Aorta (tissue), 5 donors: Measurements from ENCODE around the gene ALAS1. TPM values are rescaled to one million over a fixed set of nuclear protein-coding genes. Genes with fewer than 3 reads are reported as not detected.
"Not testable (repeated sequence)": the region's sequence is repeated elsewhere in the genome, so short reads cannot be mapped to it uniquely, and the experiment has no call there.

Experiments
- ATAC-seq: fragments of 200-7000 bp; cut with Tn5 transposase; one replicate; pipeline ENCODE4 v1.9.1; 2022; ENCODE audit warnings: moderate library complexity; ENCODE audit not compliant: low FRiP score
- DNase-seq, 2 donors: peaks; one replicate each; pipeline ENCODE4 v3.0.0-alpha.2; 2020
- H3K27ac ChIP-seq, 2 donors: one replicate each; pipeline ENCODE4 v1.5.1; 2013; ENCODE audit warnings: low read length in 2 of 2, mild to moderate bottlenecking in 2 of 2, moderate library complexity in 2 of 2, control low read depth in 1 of 2, inconsistent platforms in 1 of 2, low read depth in 1 of 2
- H3K27me3 ChIP-seq, 2 donors: one replicate each; pipeline ENCODE4 v1.6.1; 2013; ENCODE audit warnings: control low read depth in 1 of 2, low read length in 1 of 2, mild to moderate bottlenecking in 1 of 2, moderate library complexity in 1 of 2; ENCODE audit not compliant: insufficient read depth in 2 of 2, control insufficient read depth in 1 of 2
- H3K36me3 ChIP-seq, 2 donors: one replicate each; pipeline ENCODE4 v1.6.1; 2013; ENCODE audit warnings: control low read depth in 1 of 2, low read length in 1 of 2, mild to moderate bottlenecking in 1 of 2; ENCODE audit not compliant: insufficient read depth in 2 of 2, control insufficient read depth in 1 of 2
- H3K4me1 ChIP-seq, 2 donors: one replicate each; pipeline ENCODE4 v1.6.1; 2013; ENCODE audit warnings: low read length in 2 of 2, control low read depth in 1 of 2, mild to moderate bottlenecking in 1 of 2, moderate library complexity in 1 of 2; ENCODE audit not compliant: insufficient read depth in 2 of 2, control insufficient read depth in 1 of 2
- H3K4me3 ChIP-seq, 2 donors: one replicate each; pipeline ENCODE4 v1.5.1; 2013; ENCODE audit warnings: low read length in 2 of 2, control low read depth in 1 of 2, mild to moderate bottlenecking in 1 of 2
- H3K9me3 ChIP-seq: one replicate; pipeline ENCODE4 v1.6.1; 2013; ENCODE audit warnings: mild to moderate bottlenecking, low read length; ENCODE audit not compliant: control insufficient read depth
- WGBS, 2 donors: extraction: QIAGEN DNeasy Blood & Tissue Kit; methylation state at CpG; one replicate each; pipeline ENCODE4 v1.1.7; 2013; 5-methylcytosine and 5-hydroxymethylcytosine counted together
- intact Hi-C, 2 donors: fragments of 100-400 bp; cut with DNase I; formaldehyde crosslinking; loops; one replicate each; pipeline versions ENCODE4 v1.14.2 to v1.15.0; 2022
- long read RNA-seq, 2 donors: library from polyadenylated mRNA; unstranded; transcript quantifications; one replicate each; pipeline ENCODE4 v2.0.0, GENCODE V29; 2020 to 2021
- polyA plus RNA-seq, 2 donors: library from polyadenylated mRNA; stranded (reverse); fragments of 200-250 nt; gene quantifications; one replicate each; pipeline ENCODE4 v1.2.3, GENCODE V29; 2013
- total RNA-seq, 2 donors: library from RNA; stranded (reverse); fragmentation: NEBNext Ultra II Directional; extraction: Animal tissue kit (Norgen Biotek cat#: 25700); gene quantifications; one replicate each; pipeline ENCODE4 v1.2.1, GENCODE V29; 2021
- donor health status: healthy with polysubstance abuse.
- donor health status: Bipolar disorder and iron deficiency.
- donor health status: DM: no; HTN: no; CAD: no.
- donor health status: DM: no; HTN: no; CAD: no.
- donor health status: DM: yes; HTN: yes; CAD: no.

ALAS1 gene
- 10 to 100 TPM; 30.2 to 34.5 TPM for total RNA-seq
- polyA plus RNA-seq, result 10 to 100 TPM; 14.4 to 16.5 TPM
- long read RNA-seq, donor 1, transcript ALAS1-205 (12 exons, 2,356 nt), result minor isoform, 10 of 117 reads
- long read RNA-seq, donor 1, transcript ALAS1-204 (11 exons, 2,125 nt), result major isoform, 86 of 117 reads
- long read RNA-seq, donor 1, partial matches to known transcripts, result 10 of 117 reads
- long read RNA-seq, donor 1, other reads (novel, unspliced or antisense), result 7 of 117 reads
- long read RNA-seq, donor 2, transcript ALAS1-204 (11 exons, 2,125 nt), result major isoform, 10 of 17 reads
- long read RNA-seq, donor 2, partial matches to known transcripts, result 4 of 17 reads
- long read RNA-seq, donor 2, other reads (novel, unspliced or antisense), result 2 of 17 reads

DNA sequence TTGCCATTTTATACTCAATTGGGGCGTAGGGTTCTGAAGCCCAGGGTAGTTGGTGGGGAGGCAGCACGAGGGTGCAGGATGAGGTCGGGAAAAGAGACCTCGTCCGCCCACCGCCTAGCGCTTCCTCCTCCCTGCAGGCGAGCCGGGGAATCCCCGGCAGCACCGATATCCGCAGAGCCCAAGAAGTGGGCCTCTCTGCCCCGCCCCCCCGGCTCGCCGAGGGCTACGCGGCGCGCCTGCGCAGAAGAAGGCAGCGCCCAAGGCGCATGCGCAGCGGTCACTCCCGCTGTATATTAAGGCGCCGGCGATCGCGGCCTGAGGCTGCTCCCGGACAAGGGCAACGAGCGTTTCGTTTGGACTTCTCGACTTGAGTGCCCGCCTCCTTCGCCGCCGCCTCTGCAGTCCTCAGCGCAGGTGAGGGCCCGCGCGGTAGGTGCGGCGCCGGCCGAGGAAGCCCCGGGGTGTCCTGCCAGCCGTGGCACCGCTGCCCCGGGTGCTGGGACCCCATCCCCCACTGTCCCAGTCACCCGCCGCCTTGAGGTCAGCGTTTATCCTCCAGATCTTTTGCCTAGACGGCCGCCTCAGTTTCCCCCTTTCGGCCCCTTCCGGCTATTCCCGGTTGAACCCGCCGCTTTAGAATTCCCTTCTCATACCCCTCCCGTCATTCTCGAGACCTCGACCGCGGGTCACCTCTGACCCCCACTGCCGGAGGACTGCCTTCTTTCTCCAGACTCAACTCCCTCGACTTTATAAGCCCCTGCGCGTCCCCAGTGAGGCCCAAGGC is at the start of gene ALAS1:
Gene ALAS1 (plus strand): TSS at position 319 of the 784 bp plus-strand sequence. CDS start 1,082 bp downstream, outside the sequence.
- H3K9me3 ChIP-seq, result no peaks in the 10 kb centered on the region
- peaks cover 0 to 5% of the 10 kb centered on the region in 2 donors for H3K36me3 ChIP-seq
- WGBS, 2 donors, result 0 to 1% methylated on average over 71 of the region's 71 CpGs
- no peaks in the 10 kb centered on the region for H3K4me1 ChIP-seq
- H3K27me3 ChIP-seq, result no peaks in the 10 kb centered on the region
- H3K4me3 ChIP-seq, result peak within 1 kb of the TSS; percentile 51 to 79
- intact Hi-C loops, result no loop called here
- ATAC-seq, result peak; percentile 95
- H3K27ac ChIP-seq, result peak within 1 kb of the TSS in 1 of 2 donors; percentile 22
- peak; percentile 95 to 97 for DNase-seq

GRCh38 chr3:52149021-52149420 is 48.9 kb upstream of the ALAS1 start:
- Histone ChIP-seq H3K27ac (no peak overlapping the region), H3K9me3 (no peaks in the 10 kb centered on the region), H3K4me3 (no peak overlapping the region), H3K36me3 (no peaks in the 10 kb centered on the region), H3K27me3 (no peaks in the 10 kb centered on the region), H3K4me1 (no peaks in the 10 kb centered on the region)
- DNase-seq (peak; percentile 26 to 40), ATAC-seq (no peak)
- WGBS, 2 donors, result 95 to 96% methylated on average over 8 of the region's 8 CpGs
- intact Hi-C loops, result no loop called here

DNA sequence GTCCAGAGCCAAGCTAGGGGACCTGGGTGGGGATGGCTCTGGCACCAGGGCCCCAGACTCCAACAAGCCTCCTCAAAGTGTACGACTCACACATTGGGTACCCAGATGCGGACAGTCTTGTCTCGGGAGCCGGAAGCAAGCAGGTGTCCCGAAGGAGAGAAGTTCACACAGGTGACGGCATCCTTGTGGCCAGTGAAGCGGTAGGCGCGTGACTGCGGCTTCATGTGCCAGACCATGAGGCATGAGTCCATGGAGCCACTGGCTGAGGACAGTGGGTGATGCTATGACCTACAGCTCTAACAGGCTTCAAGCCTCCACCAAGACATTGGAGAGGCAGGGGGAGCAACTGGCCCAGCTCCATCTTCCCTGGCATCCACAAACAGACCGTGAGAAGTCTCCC is 48.2 kb upstream of the ALAS1 start:
- intact Hi-C loops, result no loop called here
- no peaks in the 10 kb centered on the region for H3K27me3 ChIP-seq
- ATAC-seq (no peak), DNase-seq (peak in 1 of 2 donors; percentile 72)
- H3K36me3 ChIP-seq, result no peaks in the 10 kb centered on the region
- no peak overlapping the region for H3K4me3 ChIP-seq
- H3K9me3 ChIP-seq, result no peaks in the 10 kb centered on the region
- WGBS, 2 donors, result 94 to 96% methylated on average over 11 of the region's 11 CpGs
- no peaks in the 10 kb centered on the region for H3K4me1 ChIP-seq
- no peak overlapping the region for H3K27ac ChIP-seq

- 92 to 97% methylated on average over 3 of the region's 3 CpGs for WGBS, 2 donors
- H3K9me3 ChIP-seq, result no peaks in the 10 kb centered on the region
- no peak overlapping the region for H3K4me3 ChIP-seq
- H3K27ac ChIP-seq, result no peak overlapping the region
- H3K4me1 ChIP-seq, result no peaks in the 10 kb centered on the region
- H3K27me3 ChIP-seq, result no peaks in the 10 kb centered on the region
- intact Hi-C loops, result no loop called here
- H3K36me3 ChIP-seq, result no peaks in the 10 kb centered on the region
- DNase-seq (peak in 1 of 2 donors; percentile 28), ATAC-seq (no peak)
Measured at GRCh38 chr3:52150357-52150756, 47.6 kb upstream of the ALAS1 start.

DNA sequence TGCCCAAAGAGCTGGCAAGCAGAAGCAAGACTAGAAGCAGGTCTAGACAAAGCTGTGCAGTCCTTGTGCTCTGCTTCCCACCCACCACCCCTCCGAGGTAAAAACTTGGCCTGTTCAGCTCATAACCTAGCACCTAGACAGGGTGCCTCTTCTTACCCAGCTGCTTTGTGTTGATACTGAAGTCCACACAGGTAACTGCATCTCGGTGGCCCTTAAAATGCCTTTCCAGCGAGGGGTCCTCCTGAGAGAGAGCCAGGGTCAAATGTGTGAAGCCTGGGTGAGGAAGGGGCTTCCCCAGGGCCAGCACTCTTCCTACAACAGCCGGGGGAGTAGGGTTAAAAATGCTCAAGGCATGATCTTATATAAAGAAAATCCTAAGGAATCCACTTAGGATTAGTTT is 47.1 kb upstream of the ALAS1 start:
- H3K27ac ChIP-seq, result no peak overlapping the region
- DNase-seq (peak in 1 of 2 donors; percentile 22), ATAC-seq (no peak)
- no peak overlapping the region for H3K4me3 ChIP-seq
- no peaks in the 10 kb centered on the region for H3K36me3 ChIP-seq
- H3K27me3 ChIP-seq, result no peaks in the 10 kb centered on the region
- no peaks in the 10 kb centered on the region for H3K4me1 ChIP-seq
- intact Hi-C loops, result no loop called here
- no peaks in the 10 kb centered on the region for H3K9me3 ChIP-seq
- WGBS, 2 donors, result 87 to 91% methylated on average over 4 of the region's 4 CpGs

GRCh38 chr3:52151991-52152390 is 46.0 kb upstream of the ALAS1 start:
- H3K36me3 ChIP-seq, H3K27ac ChIP-seq, H3K27me3 ChIP-seq, ATAC-seq, intact Hi-C loops, H3K4me3 ChIP-seq, H3K9me3 ChIP-seq, H3K4me1 ChIP-seq: not testable (repeated sequence)
- peak; percentile 11 to 12 for DNase-seq
- WGBS, 2 donors, result 92% methylated on average over 4 of the region's 4 CpGs

DNA sequence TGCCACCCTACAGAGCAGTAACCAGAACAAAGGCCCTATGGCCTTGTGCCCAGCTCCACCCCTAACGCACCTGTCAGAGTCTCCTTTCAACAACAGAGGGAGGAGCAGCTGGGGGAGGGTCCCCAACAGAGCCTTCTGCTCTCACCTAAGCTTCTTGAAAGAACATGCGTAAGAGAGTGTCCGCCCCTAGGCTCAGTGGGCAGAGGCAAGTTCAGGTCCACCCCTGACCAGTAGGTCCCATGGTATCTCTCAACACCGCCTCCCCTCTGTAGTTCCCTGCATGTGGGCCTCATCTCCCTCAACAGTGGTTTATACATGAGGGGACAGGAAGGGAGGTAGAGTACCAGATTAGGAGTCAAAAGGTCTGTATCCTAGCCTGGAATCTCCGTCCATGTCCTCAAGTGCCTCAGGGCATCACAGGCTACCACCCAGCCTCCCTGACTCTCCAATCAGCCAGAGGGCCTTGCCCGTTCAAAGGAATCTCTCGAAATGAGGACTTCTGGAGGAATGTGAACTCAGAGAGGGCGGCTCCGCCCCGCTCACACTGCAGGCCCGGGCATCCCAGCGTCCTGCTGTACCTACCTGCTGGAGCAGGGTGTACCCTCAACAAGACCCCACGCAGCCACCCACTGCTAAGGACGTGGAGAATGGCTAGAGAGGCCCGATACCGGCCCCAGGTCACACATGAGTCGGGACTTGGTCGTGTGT is 44.4 kb upstream of the ALAS1 start:
- intact Hi-C loops, result no loop called here
- peak overlapping the region in 1 of 2 donors; percentile 34 for H3K27ac ChIP-seq
- no peak for ATAC-seq

GRCh38 chr3:52154135-52155094 is 43.5 kb upstream of the ALAS1 start, which contains the start of gene POC1A:
TSS of gene POC1A (minus strand) at chr3:52154423. CDS start at chr3:52154372, 51 bp downstream.
- peak within 1 kb of the TSS in 1 of 2 donors; percentile 70 for H3K27ac ChIP-seq
- peak within 1 kb of the TSS; percentile 19 to 52 for H3K4me3 ChIP-seq
- no peaks in the 10 kb centered on the region for H3K36me3 ChIP-seq
- DNase-seq (peak; percentile 98 to 99), ATAC-seq (peak; percentile 98)
- no peaks in the 10 kb centered on the region for H3K4me1 ChIP-seq
- intact Hi-C loops, result no loop called here
- H3K27me3 ChIP-seq, result no peaks in the 10 kb centered on the region
- 0% methylated on average over 82 to 83 of the region's 83 CpGs for WGBS, 2 donors
- no peaks in the 10 kb centered on the region for H3K9me3 ChIP-seq

More for the DNA sequence above, 44.4 kb upstream of the ALAS1 start:
- Histone ChIP-seq H3K27me3 (no peaks in the 10 kb centered on the region), H3K4me1 (no peaks in the 10 kb centered on the region), H3K4me3 (peak overlapping the region in 1 of 2 donors; percentile 52), H3K9me3 (no peaks in the 10 kb centered on the region), H3K36me3 (no peaks in the 10 kb centered on the region)
- 8 to 9% methylated on average over 18 of the region's 18 CpGs for WGBS, 2 donors
- peak; percentile 46 to 57 for DNase-seq
